ENCODE results near the gene CD164L2.
"Not testable (repeated sequence)": the region's sequence is repeated elsewhere in the genome, so short reads cannot be mapped to it uniquely, and the experiment has no call there.

Gene CD164L2

DNA sequence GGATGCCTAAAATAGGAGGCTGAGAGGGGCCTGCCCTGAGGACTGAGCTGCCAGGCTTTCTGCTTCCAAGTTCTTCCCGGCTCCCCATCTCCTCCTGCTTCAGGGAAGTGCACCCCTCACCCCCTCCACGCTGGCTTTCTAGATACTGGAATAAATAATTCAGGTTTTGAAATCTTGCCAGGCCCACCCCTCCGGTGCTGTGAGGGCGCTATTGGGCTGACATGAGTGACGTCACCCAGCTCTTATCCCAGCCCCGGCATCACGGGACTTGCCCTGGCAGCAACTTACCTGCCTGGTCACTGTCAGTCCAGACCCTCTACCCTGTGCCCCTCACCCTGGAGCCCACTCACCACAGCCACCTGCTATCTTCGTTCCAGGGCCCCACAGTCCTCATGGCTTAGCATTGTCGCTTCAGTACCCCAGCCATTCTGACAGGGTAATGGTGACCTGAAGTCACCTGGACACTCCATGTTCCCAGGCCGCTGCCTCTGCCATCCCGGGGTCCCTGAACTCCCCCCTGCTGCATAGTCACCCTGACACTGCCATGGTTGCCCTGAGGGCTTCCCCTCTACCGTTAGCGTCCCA is 8.5 kb upstream of the CD164L2 start:
- no peak for DNase-seq (ENCODE audit: insufficient read length, low spot score)
- FAIRE-seq, result no peak

DNA sequence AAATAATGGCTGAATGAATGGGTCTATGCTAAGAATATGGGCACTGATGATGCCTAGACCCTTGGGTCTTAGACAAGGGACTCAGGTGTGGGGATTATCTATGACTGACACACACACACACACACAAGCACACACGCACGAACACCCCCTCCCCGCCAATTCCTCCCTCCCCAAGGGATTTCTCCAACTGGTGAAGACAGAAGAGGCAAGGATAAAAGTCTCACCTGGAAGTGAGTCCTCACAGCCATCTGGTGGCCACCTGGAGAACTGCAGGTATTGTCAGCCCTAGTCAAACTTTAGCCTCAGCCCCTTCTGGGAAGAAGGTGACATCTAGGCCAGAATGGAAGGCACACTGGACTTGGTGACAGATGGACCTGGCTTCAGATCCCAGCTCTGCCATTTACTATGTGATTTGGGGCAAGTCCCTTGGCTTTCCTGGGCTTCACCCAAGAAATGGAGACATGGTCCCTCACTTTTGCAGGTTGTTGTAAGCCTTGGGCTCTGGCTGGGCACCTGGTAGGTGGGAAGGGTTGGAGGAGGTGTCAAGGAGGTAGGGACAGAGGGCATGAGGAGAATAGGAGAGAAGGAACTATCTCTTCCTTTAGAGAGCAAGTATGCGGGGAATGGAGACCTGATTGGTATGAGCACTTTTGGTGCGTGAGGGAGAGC is 5.3 kb upstream of the CD164L2 start:
- DNase-seq (ENCODE audit: insufficient read length, low spot score), result peak; percentile 51
- FAIRE-seq, result no peak

DNA sequence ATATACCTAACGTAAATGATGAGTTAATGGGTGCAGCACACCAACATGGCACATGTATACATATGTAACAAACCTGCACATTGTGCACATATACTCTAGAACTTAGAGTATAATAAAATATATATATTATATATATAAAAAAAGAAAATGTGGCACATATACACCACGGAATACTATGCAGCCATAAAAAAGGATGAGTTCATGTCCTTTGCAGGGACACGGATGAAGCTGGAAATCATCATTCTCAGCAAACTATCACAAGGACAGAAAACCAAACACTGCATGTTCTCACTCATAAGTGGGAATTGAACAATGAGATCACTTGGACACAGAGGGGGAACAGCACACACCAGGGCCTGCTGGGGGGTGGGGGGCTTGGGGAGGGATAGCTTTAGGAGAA is 1.7 kb upstream of the CD164L2 start:
- not testable (repeated sequence) for DNase-seq (ENCODE audit: insufficient read length, low spot score); FAIRE-seq

DNA sequence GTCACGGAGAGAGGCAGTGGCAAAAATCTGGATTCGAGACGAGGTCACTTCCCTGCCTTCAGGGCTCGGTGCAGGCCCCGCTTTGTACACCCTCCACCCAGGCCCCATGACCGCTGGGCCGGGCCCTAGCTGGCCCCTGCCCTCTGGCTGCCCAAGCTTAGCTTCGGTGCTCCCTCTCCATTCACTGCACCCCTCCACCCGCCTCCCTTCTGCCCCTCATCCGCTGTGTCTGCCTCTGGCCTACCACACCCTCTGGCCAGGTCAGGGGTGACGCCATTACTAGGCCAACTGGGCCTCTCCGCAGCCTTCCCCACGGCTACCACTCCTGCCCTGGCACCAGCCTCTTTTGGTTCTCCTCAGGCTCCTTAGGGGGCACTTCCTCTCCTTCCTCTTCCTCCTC is 528 bp upstream of the CD164L2 start:
- DNase-seq (ENCODE audit: insufficient read length, low spot score) (no peak), FAIRE-seq (no peak)

DNA sequence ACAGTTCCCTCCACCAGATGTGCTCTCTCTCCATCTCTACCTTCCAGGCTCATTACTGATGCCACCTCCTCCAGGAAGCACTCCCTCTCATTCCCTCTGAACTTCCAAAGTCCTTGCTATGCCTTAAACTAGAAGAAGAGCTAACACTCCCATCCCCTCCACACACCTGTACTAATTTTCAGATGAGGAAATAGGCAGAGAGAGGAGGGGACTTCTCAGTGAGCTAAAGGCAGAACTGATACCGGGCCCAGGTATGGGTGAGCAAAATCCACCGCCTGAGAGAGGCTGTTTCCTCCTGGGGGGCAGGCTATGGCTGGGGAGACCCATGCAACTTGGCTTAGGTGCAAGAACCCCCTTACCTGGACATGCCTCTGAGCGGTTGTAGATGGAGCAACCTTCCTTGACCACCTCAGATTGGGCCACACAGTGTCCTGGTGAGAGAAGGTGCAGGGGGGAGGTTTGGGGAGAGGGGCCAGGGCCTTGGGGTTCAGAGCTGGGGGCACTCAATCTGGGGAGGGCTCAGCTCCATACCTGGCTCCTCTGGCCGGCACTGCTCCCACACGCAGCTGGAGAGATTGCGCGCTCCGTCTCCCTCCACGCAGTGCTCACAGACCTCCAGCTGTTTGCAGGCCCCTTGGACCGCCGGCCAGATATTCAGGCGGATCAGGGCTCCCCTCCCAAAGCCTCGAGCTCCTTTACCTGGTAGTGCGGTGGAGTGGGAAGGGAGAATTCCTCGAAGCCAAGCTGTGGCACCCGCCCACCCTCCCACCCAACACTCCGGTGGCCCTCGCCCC is 967 bp downstream of the CD164L2 start:
- FAIRE-seq, result no peak

DNA sequence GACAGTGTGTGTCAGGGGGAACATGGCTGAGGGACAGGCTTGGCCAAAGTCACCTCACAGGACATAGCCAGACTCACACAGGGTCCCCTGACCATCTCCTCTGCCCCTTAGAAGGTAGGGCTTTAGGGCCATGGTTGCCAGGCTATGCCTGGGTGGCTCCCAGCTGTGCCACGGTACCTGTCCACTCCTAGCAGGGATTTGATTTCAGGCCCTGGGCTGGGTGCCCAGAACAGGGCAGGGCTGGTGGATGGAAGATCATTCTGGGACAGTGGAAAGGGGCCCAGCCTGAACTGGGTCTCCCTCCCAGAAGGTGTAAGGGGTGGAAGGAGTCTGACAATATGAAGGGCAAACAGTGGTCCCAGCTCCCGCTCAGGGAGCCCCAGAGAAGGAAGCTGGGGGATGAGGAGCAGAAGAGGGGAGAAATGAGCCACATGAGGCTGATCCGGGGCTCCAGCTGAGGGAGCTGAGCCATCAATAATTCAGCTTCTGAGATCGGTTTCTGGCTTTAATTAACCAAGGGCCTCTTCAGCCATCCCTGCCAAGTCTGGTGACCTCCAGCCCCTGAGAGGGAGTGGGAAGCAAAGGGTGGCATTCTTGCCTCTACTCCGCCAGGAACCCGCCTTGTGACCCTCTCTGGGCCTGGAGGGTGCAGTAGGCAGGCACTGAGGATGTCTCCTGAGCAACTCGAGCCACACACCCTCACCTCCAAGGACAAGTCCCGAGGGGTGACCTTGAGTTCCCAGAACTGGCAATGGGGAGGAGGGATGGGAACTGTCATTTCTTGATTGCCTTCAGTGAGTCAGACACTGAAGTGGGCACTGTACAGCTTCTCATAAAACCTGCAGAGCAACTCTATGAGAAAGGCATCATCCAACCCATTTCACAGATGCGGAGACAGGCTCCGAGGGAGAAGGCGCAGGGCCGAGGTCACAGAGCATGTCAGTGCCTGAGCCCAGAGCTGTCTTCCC is 2.1 kb downstream of the CD164L2 start:
- no peak for FAIRE-seq
- no peak for DNase-seq (ENCODE audit: insufficient read length, low spot score)

More for the DNA sequence above, 967 bp downstream of the CD164L2 start:
- DNase-seq (ENCODE audit: insufficient read length, low spot score), result no peak

DNA sequence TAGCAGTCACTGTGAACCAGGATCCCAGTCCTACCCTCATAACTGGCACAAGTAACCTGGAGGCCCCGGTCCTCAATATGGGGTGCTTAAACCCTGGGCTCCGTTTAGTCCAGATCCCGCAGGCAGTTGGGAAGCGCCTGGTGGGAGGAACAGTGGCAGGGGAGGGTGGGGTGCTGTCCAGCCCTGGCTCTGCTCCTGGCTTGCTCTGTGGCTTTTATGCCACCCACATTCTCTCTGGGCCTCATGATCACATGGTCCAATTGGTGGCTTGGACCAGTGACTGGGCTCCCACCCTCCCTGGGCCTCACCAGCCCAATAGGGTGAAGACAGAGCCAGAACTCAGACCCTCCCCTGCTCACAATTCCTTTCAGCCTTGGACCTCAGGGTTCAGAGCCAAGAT is 2.9 kb downstream of the CD164L2 start:
- DNase-seq (ENCODE audit: insufficient read length, low spot score) (no peak), FAIRE-seq (no peak)

DNA sequence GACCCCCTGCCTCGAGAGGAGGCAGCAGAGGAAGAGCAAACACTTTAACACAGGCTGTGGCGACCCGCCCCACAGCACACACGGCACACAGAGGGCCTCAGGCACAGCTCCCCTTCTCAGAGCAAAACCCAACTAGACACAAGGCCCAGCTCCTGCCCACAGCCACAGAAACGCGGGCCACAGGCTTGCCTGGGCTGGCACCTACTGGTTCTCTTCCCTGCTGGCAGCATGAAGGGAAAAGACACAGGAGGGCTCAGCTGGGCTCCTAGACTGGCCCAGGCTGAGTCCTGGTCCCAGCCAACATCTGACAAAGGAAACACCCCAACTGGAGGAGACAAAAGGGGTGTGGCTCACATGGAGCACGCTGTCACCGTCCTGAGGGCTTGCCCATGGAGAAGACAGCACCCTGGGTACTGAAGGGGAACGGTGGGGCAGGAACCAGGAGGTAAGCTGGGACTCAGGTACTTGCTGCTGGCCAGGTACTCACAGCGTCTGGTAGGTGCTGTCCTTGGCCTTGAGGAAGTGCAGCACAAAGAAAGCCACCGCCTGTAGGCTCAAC is 3.5 kb downstream of the CD164L2 start:
- no peak for FAIRE-seq
- no peak for DNase-seq (ENCODE audit: insufficient read length, low spot score)

DNA sequence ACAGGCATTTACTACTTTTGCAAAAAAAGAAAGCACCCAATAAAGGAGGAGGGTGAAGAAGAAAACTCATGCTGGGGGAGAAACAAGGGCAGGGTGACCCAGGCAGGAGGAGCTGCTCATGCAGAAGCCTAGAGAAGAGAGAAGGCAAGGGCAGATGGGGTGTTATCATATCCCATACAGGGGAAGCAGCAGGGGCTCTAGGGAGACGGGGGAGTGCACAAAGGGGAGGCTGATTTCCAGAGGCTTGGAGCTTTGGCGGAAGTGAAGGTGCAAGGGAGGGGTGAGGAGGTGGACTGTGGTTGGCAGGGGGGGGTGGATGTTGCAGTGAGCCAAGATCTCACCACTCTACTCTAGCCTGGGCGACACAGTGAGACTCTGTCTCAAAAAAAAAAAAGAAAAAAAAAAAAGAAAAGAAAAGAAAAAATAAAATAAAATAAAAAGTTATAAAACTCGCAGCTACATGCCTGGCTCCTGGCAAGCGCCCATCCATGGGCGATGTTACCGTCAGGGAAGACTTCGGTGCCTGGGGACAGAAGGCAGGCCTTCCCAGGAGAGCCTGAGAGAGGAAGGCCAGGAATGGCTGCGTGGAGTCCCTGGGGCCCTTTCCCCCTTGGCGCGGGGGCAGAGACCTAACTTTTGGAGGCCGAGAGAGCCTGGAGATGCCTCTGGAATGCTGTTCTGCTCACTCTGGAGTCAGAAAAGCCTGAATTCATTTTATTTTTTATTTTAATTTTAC is 5.2 kb downstream of the CD164L2 start:
- no peak for FAIRE-seq
- DNase-seq (ENCODE audit: insufficient read length, low spot score), result no peak

DNA sequence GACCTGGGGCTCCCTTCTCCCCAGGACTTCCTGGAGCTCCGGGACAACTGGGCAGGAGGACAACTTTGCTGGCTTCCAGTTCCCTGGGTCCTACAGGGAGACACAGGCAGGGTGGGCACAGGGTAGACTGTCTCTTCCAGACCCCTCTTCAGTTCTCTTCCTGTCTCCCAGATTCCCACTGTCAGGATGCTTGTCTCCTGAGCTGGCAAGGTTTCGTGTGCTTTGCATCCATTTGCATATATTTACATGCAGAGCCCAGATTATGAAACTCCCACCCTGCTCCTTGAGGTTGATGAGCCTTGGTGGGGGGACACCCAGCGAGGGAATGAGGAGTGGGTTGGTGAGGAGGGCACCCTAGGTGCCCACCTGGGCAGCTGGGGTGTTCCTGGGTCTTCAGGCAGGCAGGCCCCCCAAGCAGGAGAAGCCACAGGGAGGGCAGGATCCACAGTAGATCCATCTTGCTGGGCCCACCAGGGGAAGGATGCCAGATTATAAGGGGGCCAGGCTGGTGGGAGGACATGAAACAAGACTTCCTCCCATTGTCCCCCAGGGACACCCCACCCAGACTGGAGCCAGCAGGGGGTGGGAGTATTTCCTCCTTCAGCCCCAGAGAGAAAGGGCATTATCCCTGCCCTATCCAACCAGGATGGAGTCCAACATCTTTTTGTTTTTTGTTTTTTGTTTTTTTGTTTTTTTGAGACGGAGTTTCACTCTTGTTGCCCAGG is 8.6 kb downstream of the CD164L2 start, which contains the start of gene FCN3:
TSS of gene FCN3 (minus strand) at position 463 of the 725 bp plus-strand sequence. CDS start at position 457, 6 bp downstream.
- FAIRE-seq, result no peak
- DNase-seq (ENCODE audit: insufficient read length, low spot score), result no peak

DNA sequence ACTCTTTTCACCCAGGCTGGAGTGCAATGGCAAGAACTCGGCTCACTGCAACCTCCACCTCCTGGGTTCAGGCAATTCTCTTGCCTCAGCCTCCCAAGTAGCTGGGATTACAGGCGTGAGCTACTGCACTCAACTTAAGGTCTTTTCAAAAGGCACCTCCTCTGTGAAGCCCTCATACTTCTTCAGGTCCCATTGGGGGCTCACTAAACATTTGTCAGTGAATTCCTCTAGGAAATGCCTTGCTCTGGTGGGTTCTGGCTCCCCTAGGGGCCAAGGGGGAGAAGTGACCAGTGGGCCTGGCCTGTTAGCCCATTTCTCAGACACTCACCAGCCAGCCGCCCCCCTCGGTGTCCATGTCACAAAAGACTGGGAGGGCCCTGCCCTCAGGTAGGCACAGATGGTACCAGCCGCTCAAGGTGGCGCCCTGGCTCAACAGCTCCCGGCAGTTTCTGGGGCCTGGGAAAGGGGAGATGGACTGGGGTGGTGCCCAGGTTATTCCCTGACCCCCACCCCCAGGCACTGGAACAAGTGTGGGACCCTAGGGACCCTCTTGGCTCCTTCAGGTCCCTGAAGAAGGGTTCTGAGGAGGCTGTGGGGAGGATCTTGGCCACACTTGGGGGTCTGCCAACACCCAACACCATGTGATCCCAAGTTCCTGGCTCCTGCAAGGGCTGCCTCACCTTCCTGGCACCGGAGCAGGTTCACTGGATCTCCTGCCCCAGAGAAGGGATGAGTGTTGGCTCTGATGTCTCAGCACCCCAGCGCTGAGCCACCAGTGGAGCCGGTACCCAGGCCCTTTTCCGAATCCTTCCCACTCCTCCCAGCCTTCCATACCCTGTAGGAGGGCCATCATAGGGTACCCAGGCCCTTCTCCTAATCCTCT is 10.1 kb downstream of the CD164L2 start:
- FAIRE-seq (no peak), DNase-seq (ENCODE audit: insufficient read length, low spot score) (no peak)

DNA sequence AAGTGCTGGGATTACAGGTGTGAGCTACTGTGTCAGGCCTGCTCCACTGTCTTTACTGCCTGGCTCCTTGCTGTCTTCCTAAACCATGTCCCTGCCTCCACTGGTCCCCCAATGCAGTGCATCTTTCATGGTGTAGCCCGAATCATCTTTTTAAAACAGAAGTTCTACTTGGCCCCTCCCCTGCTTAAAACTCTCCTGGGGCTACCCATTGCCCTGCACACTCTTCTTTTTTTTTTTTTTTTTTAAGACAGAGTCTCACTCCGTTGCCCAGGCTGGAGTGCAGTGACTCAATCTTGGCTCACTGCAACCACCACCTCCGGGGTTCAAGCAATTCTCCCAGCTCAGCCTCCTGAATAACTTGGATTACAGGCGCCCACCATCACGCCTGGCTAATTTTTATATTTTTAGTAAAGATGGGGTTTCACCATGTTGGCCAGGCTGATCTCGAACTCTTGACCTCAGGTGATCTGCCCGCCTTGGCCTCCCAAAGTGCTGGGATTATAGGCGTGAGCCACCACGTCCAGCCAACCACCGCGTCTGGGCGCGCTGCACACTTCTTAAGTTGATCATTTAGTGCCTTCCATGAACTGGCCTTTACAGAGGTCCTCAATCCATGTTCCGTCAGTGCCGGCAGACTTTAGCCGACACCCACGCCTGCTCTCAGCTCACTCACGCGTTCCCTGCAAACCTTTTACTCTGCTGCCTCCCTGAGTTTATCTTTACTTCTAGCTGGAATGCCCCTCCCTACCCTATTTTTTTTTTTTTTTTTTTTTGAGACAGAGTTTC is 10.9 kb downstream of the CD164L2 start:
- no peak for FAIRE-seq
- DNase-seq (ENCODE audit: insufficient read length, low spot score), result no peak

DNA sequence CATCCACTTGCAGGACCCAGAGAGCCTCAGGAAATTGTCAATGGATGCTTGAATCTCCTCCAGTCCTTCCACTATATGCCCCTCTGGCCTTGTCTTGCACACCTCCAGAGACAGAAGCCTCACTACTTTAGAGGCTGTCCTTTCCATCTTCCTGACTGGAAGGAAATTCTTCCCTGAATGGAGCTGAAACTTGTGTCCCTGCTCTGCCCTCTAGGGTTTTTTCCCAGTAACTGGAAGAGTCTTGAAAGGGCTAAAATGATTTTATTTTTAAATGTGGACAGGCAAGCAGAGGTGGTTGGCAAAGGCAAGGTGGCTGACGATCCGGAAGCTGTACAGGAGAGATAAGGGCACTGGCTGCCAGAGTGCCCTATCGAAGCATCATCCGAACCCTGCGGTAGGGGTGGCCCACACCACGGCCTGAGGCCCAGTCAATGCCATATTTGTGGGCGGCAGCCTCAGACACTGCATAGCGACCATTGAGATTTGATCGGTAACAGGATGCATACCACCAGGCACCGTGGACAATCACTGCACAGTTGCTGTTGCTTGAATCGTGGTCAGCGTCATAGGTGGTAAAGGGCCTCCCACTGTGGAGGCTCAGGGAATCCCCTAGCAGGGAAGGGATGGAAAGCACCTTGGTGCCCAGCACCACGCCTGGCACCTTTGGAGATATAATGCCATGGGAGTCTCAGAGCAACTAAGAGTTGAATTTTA is 14.1 kb downstream of the CD164L2 start:
- FAIRE-seq (no peak), DNase-seq (ENCODE audit: insufficient read length, low spot score) (no peak)

DNA sequence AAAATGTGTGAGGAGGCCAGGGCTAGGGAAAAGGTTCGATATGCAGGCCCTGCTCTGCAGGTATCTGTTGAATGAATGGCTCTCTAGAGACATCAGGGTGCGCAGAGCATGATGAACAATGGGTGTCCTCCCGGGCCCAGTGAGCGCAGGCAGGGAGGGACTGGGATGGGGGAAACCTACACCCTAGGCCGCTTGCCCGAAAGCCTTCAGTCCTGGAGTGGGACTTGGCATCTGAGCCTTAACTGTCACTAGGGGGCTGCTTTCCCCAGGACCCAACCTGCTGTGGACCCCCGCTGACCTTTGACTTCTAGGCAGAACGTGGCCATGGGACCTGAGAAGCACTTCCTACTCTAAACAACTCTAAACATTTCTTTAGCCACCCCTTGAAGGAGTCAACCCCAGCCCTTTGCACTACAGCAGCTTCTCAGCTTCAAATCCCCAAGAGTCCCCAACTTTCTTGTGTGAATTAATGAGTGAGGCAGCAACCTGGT is 15.9 kb downstream of the CD164L2 start:
- DNase-seq (ENCODE audit: insufficient read length, low spot score) (no peak), FAIRE-seq (no peak)

DNA sequence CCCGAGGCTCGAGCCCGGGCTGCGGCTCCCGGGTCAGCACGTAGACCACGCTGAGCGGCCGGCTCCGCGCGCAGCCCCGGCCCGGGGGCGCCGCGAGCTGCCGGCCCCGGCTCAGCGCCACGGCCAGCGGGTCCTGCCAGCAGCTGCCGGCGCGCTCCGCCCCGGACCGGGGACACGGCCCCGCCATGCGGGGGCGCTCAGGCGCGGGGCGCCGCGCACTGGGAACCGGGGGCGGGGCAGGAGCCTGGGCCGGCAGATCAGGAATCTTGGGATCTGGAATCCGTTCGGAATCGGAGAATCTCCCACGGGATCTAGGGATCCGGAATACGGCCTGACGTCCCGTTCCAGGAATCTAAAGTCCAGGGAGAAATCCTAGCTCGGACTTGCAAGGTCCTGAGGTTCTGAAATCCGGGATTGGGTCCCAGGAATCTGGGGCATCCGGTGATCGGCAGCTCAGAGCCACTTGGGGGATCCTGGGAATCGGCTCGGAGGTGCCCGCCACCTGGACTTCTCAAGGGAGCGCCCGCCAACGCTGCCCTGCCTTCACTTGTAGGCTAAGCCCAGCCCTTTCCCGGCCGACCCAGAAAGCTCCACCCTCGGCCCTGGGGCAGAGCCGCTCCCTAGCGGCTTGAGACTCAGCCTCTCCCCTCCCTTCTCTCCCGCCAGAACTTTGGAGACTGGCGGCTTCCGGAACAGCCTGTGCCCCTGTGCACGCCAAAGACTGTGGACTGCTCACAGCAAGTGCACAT is 16.5 kb downstream of the CD164L2 start, which contains the start of gene MAP3K6:
TSS of gene MAP3K6 (minus strand) at position 551 of the 749 bp plus-strand sequence. CDS start at position 187, 364 bp downstream.
- FAIRE-seq, result no peak

DNA sequence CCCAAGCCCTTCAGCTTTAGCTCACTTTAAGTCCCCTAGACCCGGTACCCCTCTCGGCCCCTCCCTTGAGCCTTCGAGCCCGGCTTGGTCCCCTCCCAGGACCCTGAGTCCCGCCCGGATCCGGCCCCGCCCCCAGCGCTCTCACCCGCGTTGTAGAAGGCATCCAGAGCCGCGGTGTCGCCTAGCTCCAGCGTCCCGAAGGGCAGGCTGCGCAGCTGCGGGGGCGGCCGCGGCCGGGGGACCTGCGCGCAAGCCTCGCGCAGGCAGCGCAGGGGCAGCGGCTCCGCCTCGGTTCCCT is 17.1 kb downstream of the CD164L2 start:
- DNase-seq (ENCODE audit: insufficient read length, low spot score), result peak; percentile 73
- FAIRE-seq, result no peak

More for the DNA sequence above, 16.5 kb downstream of the CD164L2 start, which contains the start of gene MAP3K6:
- peak; percentile 70 for DNase-seq (ENCODE audit: insufficient read length, low spot score)
